GM12878 (cell line): Measurements from ENCODE around the gene PNMA8B. TPM values are rescaled to one million over a fixed set of nuclear protein-coding genes. Genes with fewer than 3 reads are reported as not detected.

Source experiments
- ATAC-seq: fragments of 200-7000 bp; cut with Tn5 transposase; 3 replicates; pipeline ENCODE4 v1.9.1; 2020; ENCODE audit warnings: mild to moderate bottlenecking, moderate library complexity
- BruUV-seq: library from RNA; stranded (reverse); fragments of 400-500 nt; replicated peaks from 2 replicates; lab custom pipeline; 2021; lab: Mats Ljungman, UMichigan
- CTCF ChIA-PET: fragments of 300-600 bp; sonication (Branson Sonifier 250); formaldehyde crosslinking; extraction: SDS; loops from one replicate; lab custom pipeline; 2021; ENCODE audit warnings: inconsistent platforms; lab: Yijun Ruan, JAX
- POLR2A ChIA-PET: fragments of 350-600 bp; formaldehyde crosslinking; extraction: SDS; loops from one replicate; lab custom pipeline; 2021; ENCODE audit warnings: inconsistent platforms; lab: Charles Lee
- RAD21 ChIA-PET: fragments of 300-600 bp; sonication (Branson Sonifier 250); formaldehyde crosslinking; loops from one replicate; lab custom pipeline; 2023; ENCODE audit warnings: antibody characterized with exemption; ENCODE audit not compliant: unreplicated experiment; lab: Charles Lee
- SMC1A ChIA-PET: fragments of 300-600 bp; sonication (Branson Sonifier 250); formaldehyde crosslinking; loops from one replicate; lab custom pipeline; 2023; ENCODE audit not compliant: unreplicated experiment, uncharacterized antibody; lab: Charles Lee
- DNase-seq: peaks from one replicate; pipeline ENCODE4 v3.0.0-alpha.2; 2011; ENCODE audit warnings: low read depth, low spot score
- FAIRE-seq: peaks from 3 replicates; lab custom pipeline; 2011; peaks lifted over from hg19 to GRCh38; lab: Jason Lieb, UNC
- H2AFZ ChIP-seq: 2 replicates; pipeline ENCODE4 v1.6.0; 2011; ENCODE audit warnings: low read depth, low read length, control low read depth; ENCODE audit not compliant: control insufficient read depth
- H3K27ac ChIP-seq: 2 replicates; pipeline ENCODE4 v1.5.1; 2011; ENCODE audit warnings: control low read depth; ENCODE audit not compliant: control insufficient read depth, insufficient read depth
- H3K27me3 ChIP-seq, 2 experiments: replicated peaks in 1 of 2; 2 replicates each; pipeline versions ENCODE4 v1.6.0 to v1.6.1; 2011; ENCODE audit warnings: low read length in 1 of 2; ENCODE audit not compliant: control insufficient read depth in 2 of 2, insufficient read depth in 2 of 2
- H3K36me3 ChIP-seq, 2 experiments: 2 replicates each; pipeline ENCODE4 v1.5.1; 2011; ENCODE audit warnings: low read length in 1 of 2; ENCODE audit not compliant: control insufficient read depth in 2 of 2, insufficient read depth in 2 of 2
- H3K4me1 ChIP-seq: 2 replicates; pipeline ENCODE4 v1.6.1; 2011; ENCODE audit warnings: mild to moderate bottlenecking, low read length, moderate library complexity, mixed read lengths; ENCODE audit not compliant: control insufficient read depth, insufficient read depth
- H3K4me2 ChIP-seq: 2 replicates; pipeline ENCODE4 v1.6.0; 2011; ENCODE audit warnings: control low read depth; ENCODE audit not compliant: control insufficient read depth, insufficient read depth
- H3K4me3 ChIP-seq: fragments of 200-600 bp; sonication (generic); 2 replicates; pipeline ENCODE4 v1.5.1; 2016
- H3K79me2 ChIP-seq: 2 replicates; pipeline ENCODE4 v1.6.0; 2011; ENCODE audit warnings: low read length; ENCODE audit not compliant: control insufficient read depth, insufficient read depth
- H3K9ac ChIP-seq: 2 replicates; pipeline ENCODE4 v1.8.0; 2011; ENCODE audit warnings: low read length, control low read depth, mixed read lengths; ENCODE audit not compliant: control insufficient read depth, insufficient read depth
- H3K9me3 ChIP-seq: replicated peaks from 3 replicates; pipeline ENCODE4 v1.5.1; 2011; ENCODE audit warnings: mild to moderate bottlenecking, low read length; ENCODE audit not compliant: control insufficient read depth, insufficient read depth
- H4K20me1 ChIP-seq: 2 replicates; pipeline ENCODE4 v1.6.0; 2011; ENCODE audit not compliant: control insufficient read depth, insufficient read depth
- ATF7 ChIP-seq: fragments of 450-650 bp; IDR thresholded peaks from 2 replicates; pipeline ENCODE4 v1.6.1; 2016; ENCODE audit warnings: low read depth, mild to moderate bottlenecking
- FOXK2 ChIP-seq: fragments of 450-650 bp; IDR thresholded peaks from 2 replicates; pipeline ENCODE4 v1.6.1; 2017; ENCODE audit warnings: mild to moderate bottlenecking, moderate library complexity
- IRF4 ChIP-seq: IDR thresholded peaks from 2 replicates; pipeline ENCODE4 v1.6.1; 2011; ENCODE audit warnings: low read depth, low read length
- POU2F2 ChIP-seq: IDR thresholded peaks from 3 replicates; pipeline ENCODE4 v1.6.1; 2011; ENCODE audit warnings: low read depth, mild to moderate bottlenecking, low read length, borderline replicate concordance
- RUNX3 ChIP-seq: IDR thresholded peaks from 2 replicates; pipeline ENCODE4 v1.6.1; 2012; ENCODE audit warnings: low read length, inconsistent platforms
- SIN3A ChIP-seq: IDR thresholded peaks from 2 replicates; pipeline ENCODE4 v1.6.1; 2012; ENCODE audit warnings: low read depth, low read length, improper control_type of control experiment
- SP1 ChIP-seq: IDR thresholded peaks from one replicate; pipeline ENCODE4 v1.6.1; 2011; ENCODE audit warnings: low read depth, low read length
- YBX1 ChIP-seq: fragments of 450-650 bp; IDR thresholded peaks from 2 replicates; pipeline ENCODE4 v1.6.1; 2016; ENCODE audit warnings: antibody characterized with exemption
- ZNF217 ChIP-seq: fragments of 450-650 bp; IDR thresholded peaks from 2 replicates; pipeline ENCODE4 v1.6.1; 2017; ENCODE audit warnings: antibody characterized with exemption, mild to moderate bottlenecking
- ZZZ3 ChIP-seq: IDR thresholded peaks from 2 replicates; pipeline ENCODE4 v1.6.1; 2011; ENCODE audit warnings: low read depth; ENCODE audit not compliant: control insufficient read depth, insufficient read length
- WGBS: methylation state at CpG from one replicate; pipeline ENCODE4 v1.1.6; 2016; ENCODE audit warnings: low lambda C conversion rate; ENCODE audit not compliant: insufficient replicate concordance, insufficient coverage; ENCODE audit errors: missing lambda C conversion rate; 5-methylcytosine and 5-hydroxymethylcytosine counted together
- in situ Hi-C: fragments of 300-500 bp; cut with MboI; formaldehyde crosslinking; loops from 9 replicates; pipeline ENCODE4 v1.14.3; 2018; ENCODE audit warnings: mixed read lengths
- intact Hi-C: fragments of 100-400 bp; cut with micrococcal nuclease; formaldehyde crosslinking; loops from one replicate; pipeline ENCODE4 v1.14.2; 2022; ENCODE audit not compliant: unreplicated experiment
- polyA plus RNA-seq, 11 experiments: library from polyadenylated mRNA; depleted of rRNA in 4 of 11; unstranded in 6 of 11; stranded (reverse) in 5 of 11; fragments of >200 nt; fragmentation: Nextera tagmentation in 4 of 11; fragmentation: Illumina TruSeq in 1 of 11; extraction: Ambion mirVana in 4 of 11; extraction: Trizol in 1 of 11; gene quantifications; 1 replicate in 1 of 11; 2 replicates in 10 of 11; pipeline versions ENCODE4 v1.2.1 to v1.2.3, GENCODE V29; 2011 to 2016; ENCODE audit warnings: inconsistent platforms in 2 of 11, missing spikeins in 2 of 11, low read depth in 1 of 11
- total RNA-seq, 4 experiments: library from RNA; depleted of rRNA in 3 of 4; stranded (reverse); fragments of >200 nt in 3 of 4; fragmentation: Illumina TruSeq in 1 of 4; extraction: Trizol in 1 of 4; gene quantifications; 2 replicates each; pipeline versions ENCODE4 v1.2.1 to v1.2.3, GENCODE V29; 2013 to 2021
- TF ChIP-seq, protein P1 (sequence below): fragments of 450-650 bp; formaldehyde crosslinking; IDR thresholded peaks from 2 replicates; pipeline ENCODE4 v1.4.0; 2020; ENCODE audit warnings: mild to moderate bottlenecking, moderate library complexity
- TF ChIP-seq, protein P2 (sequence below): fragments of 450-650 bp; IDR thresholded peaks from 2 replicates; pipeline ENCODE4 v1.6.1; 2016; ENCODE audit warnings: mild to moderate bottlenecking
- TF ChIP-seq, protein P3 (sequence below): fragments of 450-650 bp; IDR thresholded peaks from 2 replicates; pipeline ENCODE4 v1.6.1; 2017; ENCODE audit warnings: borderline replicate concordance
- TF ChIP-seq, protein P4 (sequence below): fragments of 450-650 bp; IDR thresholded peaks from 2 replicates; pipeline ENCODE4 v1.6.1; 2017; ENCODE audit warnings: low read depth, mild to moderate bottlenecking, moderate library complexity
- TF ChIP-seq, protein P5 (sequence below): fragments of 450-650 bp; IDR thresholded peaks from 2 replicates; pipeline ENCODE4 v1.6.1; 2016; ENCODE audit warnings: mild to moderate bottlenecking

The PNMA8B gene
- total and polyA plus RNA-seq, 10 of the 15 experiments (the other 5 are each of a cell fraction or from before 2014, with no cell fraction given): 0.01 TPM; not detected in 9

DNA sequence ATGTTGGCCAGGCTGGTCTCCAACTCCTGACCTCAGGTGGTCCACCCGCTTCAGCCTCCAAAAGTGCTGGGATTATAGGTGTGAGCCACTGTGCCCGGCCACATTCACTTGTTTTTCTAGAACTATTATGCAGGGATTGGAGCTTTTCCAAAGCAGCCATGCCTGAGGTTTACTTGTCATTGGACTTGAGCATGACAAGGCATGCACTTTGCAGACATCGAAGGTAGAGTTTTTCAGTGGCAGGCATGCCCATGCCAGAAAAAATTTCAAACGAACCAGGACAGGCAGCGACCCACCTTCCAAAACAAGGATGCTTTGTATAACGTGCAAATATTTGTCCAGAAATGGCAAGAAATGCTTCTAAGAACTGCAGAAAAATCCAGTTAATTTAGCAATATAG lies 42.0 kb downstream of the PNMA8B start (continued):
- TF ChIP-seq, protein P1, sequence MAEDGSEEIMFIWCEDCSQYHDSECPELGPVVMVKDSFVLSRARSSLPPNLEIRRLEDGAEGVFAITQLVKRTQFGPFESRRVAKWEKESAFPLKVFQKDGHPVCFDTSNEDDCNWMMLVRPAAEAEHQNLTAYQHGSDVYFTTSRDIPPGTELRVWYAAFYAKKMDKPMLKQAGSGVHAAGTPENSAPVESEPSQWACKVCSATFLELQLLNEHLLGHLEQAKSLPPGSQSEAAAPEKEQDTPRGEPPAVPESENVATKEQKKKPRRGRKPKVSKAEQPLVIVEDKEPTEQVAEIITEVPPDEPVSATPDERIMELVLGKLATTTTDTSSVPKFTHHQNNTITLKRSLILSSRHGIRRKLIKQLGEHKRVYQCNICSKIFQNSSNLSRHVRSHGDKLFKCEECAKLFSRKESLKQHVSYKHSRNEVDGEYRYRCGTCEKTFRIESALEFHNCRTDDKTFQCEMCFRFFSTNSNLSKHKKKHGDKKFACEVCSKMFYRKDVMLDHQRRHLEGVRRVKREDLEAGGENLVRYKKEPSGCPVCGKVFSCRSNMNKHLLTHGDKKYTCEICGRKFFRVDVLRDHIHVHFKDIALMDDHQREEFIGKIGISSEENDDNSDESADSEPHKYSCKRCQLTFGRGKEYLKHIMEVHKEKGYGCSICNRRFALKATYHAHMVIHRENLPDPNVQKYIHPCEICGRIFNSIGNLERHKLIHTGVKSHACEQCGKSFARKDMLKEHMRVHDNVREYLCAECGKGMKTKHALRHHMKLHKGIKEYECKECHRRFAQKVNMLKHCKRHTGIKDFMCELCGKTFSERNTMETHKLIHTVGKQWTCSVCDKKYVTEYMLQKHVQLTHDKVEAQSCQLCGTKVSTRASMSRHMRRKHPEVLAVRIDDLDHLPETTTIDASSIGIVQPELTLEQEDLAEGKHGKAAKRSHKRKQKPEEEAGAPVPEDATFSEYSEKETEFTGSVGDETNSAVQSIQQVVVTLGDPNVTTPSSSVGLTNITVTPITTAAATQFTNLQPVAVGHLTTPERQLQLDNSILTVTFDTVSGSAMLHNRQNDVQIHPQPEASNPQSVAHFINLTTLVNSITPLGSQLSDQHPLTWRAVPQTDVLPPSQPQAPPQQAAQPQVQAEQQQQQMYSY (CRISPR knock-in tag): no peak
- no peak for TF ChIP-seq SP1
- TF ChIP-seq IRF4: no peak

DNA sequence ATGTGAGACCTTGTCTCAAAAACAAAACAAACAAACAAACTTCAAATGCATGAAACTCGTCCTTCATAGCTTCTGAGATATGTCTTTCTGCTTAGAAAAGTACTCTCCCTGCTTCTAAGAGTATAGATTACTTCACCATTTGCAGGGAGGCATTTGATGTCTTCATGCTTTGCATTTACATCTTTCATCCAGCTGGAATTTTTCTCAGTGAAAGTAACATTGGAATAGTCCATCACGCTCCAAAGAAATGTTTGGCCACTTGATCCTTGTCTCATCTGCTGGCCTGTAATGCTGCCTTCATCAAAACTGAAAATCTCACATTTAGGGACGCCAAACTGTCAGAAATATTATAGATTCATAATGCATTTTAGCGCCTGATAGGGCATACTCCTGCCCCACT lies 43.5 kb downstream of the PNMA8B start:
- BruUV-seq: no TSS peak
- in situ Hi-C loops (no loop called here), intact Hi-C loops (no loop called here)
- Histone ChIP-seq H3K27ac (no peak overlapping the region), H3K79me2 (no peaks in the 10 kb centered on the region), H3K4me1 (no peaks in the 10 kb centered on the region), H3K36me3 (no peaks in the 10 kb centered on the region), H2AFZ (no peak overlapping the region), H3K27me3 (no peaks in the 10 kb centered on the region; a peak in 1 of 4 replicates), H3K4me3 (no peak overlapping the region), H4K20me1 (no peaks in the 10 kb centered on the region), H3K9me3 (no peaks in the 10 kb centered on the region; the same call in 2 of the 3 replicates), H3K9ac (no peak overlapping the region), H3K4me2 (no peak overlapping the region)
- no peak for ATAC-seq
- WGBS: 11% methylated on average over 4 of the region's 4 CpGs
- ChIA-PET POLR2A (no interaction called here), SMC1A (interaction anchor here (1.3 kb wide), 1 partner anchor 9 kb away, joined by 4 read pairs; no protein-coding TSS in a partner anchor), RAD21 (no interaction called here), CTCF (interaction anchor here (1.6 kb wide), 1 partner anchor 13 kb away, joined by 3 read pairs; no protein-coding TSS in a partner anchor)
- FAIRE-seq: no peak
- no peak for DNase-seq
- TF ChIP-seq, protein P2, sequence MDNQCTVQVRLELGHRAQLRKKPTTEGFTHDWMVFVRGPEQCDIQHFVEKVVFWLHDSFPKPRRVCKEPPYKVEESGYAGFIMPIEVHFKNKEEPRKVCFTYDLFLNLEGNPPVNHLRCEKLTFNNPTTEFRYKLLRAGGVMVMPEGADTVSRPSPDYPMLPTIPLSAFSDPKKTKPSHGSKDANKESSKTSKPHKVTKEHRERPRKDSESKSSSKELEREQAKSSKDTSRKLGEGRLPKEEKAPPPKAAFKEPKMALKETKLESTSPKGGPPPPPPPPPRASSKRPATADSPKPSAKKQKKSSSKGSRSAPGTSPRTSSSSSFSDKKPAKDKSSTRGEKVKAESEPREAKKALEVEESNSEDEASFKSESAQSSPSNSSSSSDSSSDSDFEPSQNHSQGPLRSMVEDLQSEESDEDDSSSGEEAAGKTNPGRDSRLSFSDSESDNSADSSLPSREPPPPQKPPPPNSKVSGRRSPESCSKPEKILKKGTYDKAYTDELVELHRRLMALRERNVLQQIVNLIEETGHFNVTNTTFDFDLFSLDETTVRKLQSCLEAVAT: no peak
- TF ChIP-seq FOXK2 (no peak), ATF7 (no peak), POU2F2 (no peak), ZZZ3 (no peak), SIN3A (no peak), YBX1 (no peak), ZNF217 (no peak), RUNX3 (no peak)
- TF ChIP-seq, protein P3, sequence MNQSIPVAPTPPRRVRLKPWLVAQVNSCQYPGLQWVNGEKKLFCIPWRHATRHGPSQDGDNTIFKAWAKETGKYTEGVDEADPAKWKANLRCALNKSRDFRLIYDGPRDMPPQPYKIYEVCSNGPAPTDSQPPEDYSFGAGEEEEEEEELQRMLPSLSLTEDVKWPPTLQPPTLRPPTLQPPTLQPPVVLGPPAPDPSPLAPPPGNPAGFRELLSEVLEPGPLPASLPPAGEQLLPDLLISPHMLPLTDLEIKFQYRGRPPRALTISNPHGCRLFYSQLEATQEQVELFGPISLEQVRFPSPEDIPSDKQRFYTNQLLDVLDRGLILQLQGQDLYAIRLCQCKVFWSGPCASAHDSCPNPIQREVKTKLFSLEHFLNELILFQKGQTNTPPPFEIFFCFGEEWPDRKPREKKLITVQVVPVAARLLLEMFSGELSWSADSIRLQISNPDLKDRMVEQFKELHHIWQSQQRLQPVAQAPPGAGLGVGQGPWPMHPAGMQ: no peak
- TF ChIP-seq, protein P4, sequence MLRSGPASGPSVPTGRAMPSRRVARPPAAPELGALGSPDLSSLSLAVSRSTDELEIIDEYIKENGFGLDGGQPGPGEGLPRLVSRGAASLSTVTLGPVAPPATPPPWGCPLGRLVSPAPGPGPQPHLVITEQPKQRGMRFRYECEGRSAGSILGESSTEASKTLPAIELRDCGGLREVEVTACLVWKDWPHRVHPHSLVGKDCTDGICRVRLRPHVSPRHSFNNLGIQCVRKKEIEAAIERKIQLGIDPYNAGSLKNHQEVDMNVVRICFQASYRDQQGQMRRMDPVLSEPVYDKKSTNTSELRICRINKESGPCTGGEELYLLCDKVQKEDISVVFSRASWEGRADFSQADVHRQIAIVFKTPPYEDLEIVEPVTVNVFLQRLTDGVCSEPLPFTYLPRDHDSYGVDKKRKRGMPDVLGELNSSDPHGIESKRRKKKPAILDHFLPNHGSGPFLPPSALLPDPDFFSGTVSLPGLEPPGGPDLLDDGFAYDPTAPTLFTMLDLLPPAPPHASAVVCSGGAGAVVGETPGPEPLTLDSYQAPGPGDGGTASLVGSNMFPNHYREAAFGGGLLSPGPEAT: no peak
- TF ChIP-seq, protein P5, sequence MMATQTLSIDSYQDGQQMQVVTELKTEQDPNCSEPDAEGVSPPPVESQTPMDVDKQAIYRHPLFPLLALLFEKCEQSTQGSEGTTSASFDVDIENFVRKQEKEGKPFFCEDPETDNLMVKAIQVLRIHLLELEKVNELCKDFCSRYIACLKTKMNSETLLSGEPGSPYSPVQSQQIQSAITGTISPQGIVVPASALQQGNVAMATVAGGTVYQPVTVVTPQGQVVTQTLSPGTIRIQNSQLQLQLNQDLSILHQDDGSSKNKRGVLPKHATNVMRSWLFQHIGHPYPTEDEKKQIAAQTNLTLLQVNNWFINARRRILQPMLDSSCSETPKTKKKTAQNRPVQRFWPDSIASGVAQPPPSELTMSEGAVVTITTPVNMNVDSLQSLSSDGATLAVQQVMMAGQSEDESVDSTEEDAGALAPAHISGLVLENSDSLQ: no peak
